H1 (cell line): ENCODE measurements around the gene HOXD1. TPM values are rescaled to one million over a fixed set of nuclear protein-coding genes. Genes with fewer than 3 reads are reported as not detected.

ENCODE experiments used
- CTCF ChIA-PET: fragments of 300-600 bp; sonication (Branson Sonifier 250); formaldehyde crosslinking; loops from one replicate; lab custom pipeline; 2021; ENCODE audit not compliant: partially characterized antibody; lab: Charles Lee
- POLR2A ChIA-PET: fragments of 300-600 bp; sonication (Branson Sonifier 250); formaldehyde crosslinking; loops from one replicate; lab custom pipeline; 2021; ENCODE audit warnings: inconsistent platforms; ENCODE audit not compliant: partially characterized antibody; lab: Charles Lee
- DNase-seq, 2 experiments: peaks; one replicate each; pipeline versions ENCODE4 v3.0.0 to v3.0.0-alpha.2; 2010 to 2022; ENCODE audit warnings: low spot score in 2 of 2, low read depth in 1 of 2, mixed read lengths in 1 of 2
- FAIRE-seq: peaks from 2 replicates; lab custom pipeline; 2011; peaks lifted over from hg19 to GRCh38; lab: Jason Lieb, UNC
- H2AFZ ChIP-seq: 2 replicates; pipeline ENCODE4 v1.8.1; 2012; ENCODE audit warnings: low read length, inconsistent platforms
- H2AK5ac ChIP-seq: 2 replicates; pipeline ENCODE4 v1.6.1; 2013; ENCODE audit warnings: low read depth, low read length
- H2BK120ac ChIP-seq: replicated peaks from 2 replicates; pipeline ENCODE3; 2013; ENCODE audit warnings: low read depth, low read length, inconsistent platforms
- H2BK12ac ChIP-seq: 2 replicates; pipeline ENCODE4 v1.6.1; 2013; ENCODE audit warnings: low read depth, low read length
- H2BK15ac ChIP-seq: 2 replicates; pipeline ENCODE4 v1.6.1; 2013; ENCODE audit warnings: low read length
- H2BK20ac ChIP-seq: 2 replicates; pipeline ENCODE4 v1.6.1; 2013; ENCODE audit warnings: low read length
- H2BK5ac ChIP-seq: 2 replicates; pipeline ENCODE4 v1.6.1; 2013; ENCODE audit warnings: low read depth, low read length
- H3K14ac ChIP-seq: 2 replicates; pipeline ENCODE4 v1.6.1; 2013; ENCODE audit warnings: inconsistent platforms; ENCODE audit not compliant: insufficient read length
- H3K18ac ChIP-seq: 2 replicates; pipeline ENCODE4 v1.6.1; 2013; ENCODE audit warnings: low read length; ENCODE audit errors: extremely low read depth
- H3K23ac ChIP-seq: 2 replicates; pipeline ENCODE4 v1.6.1; 2013; ENCODE audit warnings: inconsistent platforms; ENCODE audit not compliant: insufficient read length
- H3K23me2 ChIP-seq: 2 replicates; pipeline ENCODE4 v1.6.1; 2013; ENCODE audit warnings: low read depth, low read length
- H3K27ac ChIP-seq: 2 replicates; pipeline ENCODE4 v1.6.1; 2011; ENCODE audit warnings: low read depth, low read length, inconsistent platforms
- H3K27me3 ChIP-seq, 4 experiments: replicated peaks in 1 of 4; 1 replicate in 1 of 4; 2 replicates in 3 of 4; pipeline versions ENCODE4 v1.6.1 to v1.8.1; 2011 to 2013; ENCODE audit warnings: low read length in 3 of 4, mild to moderate bottlenecking in 3 of 4, inconsistent platforms in 2 of 4, mixed read lengths in 2 of 4, moderate library complexity in 1 of 4; ENCODE audit not compliant: control insufficient read depth in 3 of 4, insufficient read depth in 3 of 4; ENCODE audit errors: extremely low read depth in 1 of 4
- H3K36me3 ChIP-seq, 4 experiments: 2 replicates each; pipeline versions ENCODE4 v1.6.1 to v1.8.1; 2011 to 2013; ENCODE audit warnings: mild to moderate bottlenecking in 4 of 4, low read length in 3 of 4, moderate library complexity in 2 of 4, control low read depth in 1 of 4, inconsistent platforms in 1 of 4; ENCODE audit not compliant: insufficient read depth in 4 of 4, control insufficient read depth in 2 of 4
- H3K4ac ChIP-seq: replicated peaks from 2 replicates; pipeline ENCODE3; 2013; ENCODE audit warnings: low read length, low read depth, mixed read lengths, inconsistent platforms; ENCODE audit not compliant: insufficient read length
- H3K4me1 ChIP-seq, 4 experiments: replicated peaks in 1 of 4; 1 replicate in 1 of 4; 2 replicates in 3 of 4; pipeline versions ENCODE4 v1.6.1 to v1.8.1; 2011 to 2013; ENCODE audit warnings: low read length in 3 of 4, inconsistent platforms in 2 of 4, mixed read lengths in 1 of 4; ENCODE audit not compliant: insufficient read depth in 4 of 4, control insufficient read depth in 3 of 4
- H3K4me2 ChIP-seq, 2 experiments: 2 replicates each; pipeline versions ENCODE4 v1.6.1 to v1.8.1; 2011 to 2013; ENCODE audit warnings: low read depth in 2 of 2, low read length in 2 of 2, control low read depth in 1 of 2, inconsistent platforms in 1 of 2, mild to moderate bottlenecking in 1 of 2; ENCODE audit not compliant: insufficient read depth in 1 of 2
- H3K4me3 ChIP-seq, 4 experiments: fragments of 200-600, 300-600 bp in 1 of 4; sonication (generic), shearing (Covaris generic), sonication (Bioruptor Twin) in 1 of 4; 2 replicates each; pipeline versions ENCODE4 v1.5.1 to v1.8.1; 2011 to 2016; ENCODE audit warnings: low read length in 4 of 4, low read depth in 3 of 4, control low read depth in 2 of 4, inconsistent platforms in 2 of 4, mild to moderate bottlenecking in 2 of 4, mixed read lengths in 1 of 4, moderate library complexity in 1 of 4; ENCODE audit not compliant: insufficient read depth in 2 of 4; ENCODE audit errors: extremely low read depth in 1 of 4
- H3K56ac ChIP-seq: replicated peaks from 2 replicates; pipeline ENCODE3; 2013; ENCODE audit warnings: low read depth, mild to moderate bottlenecking, mixed read lengths, low read length, inconsistent platforms; ENCODE audit not compliant: insufficient read length
- H3K79me1 ChIP-seq: 2 replicates; pipeline ENCODE4 v1.6.1; 2013; ENCODE audit warnings: low read depth, low read length, control low read depth
- H3K79me2 ChIP-seq, 2 experiments: 2 replicates each; pipeline versions ENCODE4 v1.6.1 to v1.8.1; 2012 to 2013; ENCODE audit warnings: low read length in 2 of 2, mild to moderate bottlenecking in 2 of 2, inconsistent platforms in 1 of 2; ENCODE audit not compliant: insufficient read depth in 2 of 2, control insufficient read depth in 1 of 2
- H3K9ac ChIP-seq, 4 experiments: replicated peaks in 1 of 4; 1 replicate in 1 of 4; 2 replicates in 3 of 4; pipeline versions ENCODE4 v1.6.1 to v1.8.1; 2011 to 2013; ENCODE audit warnings: low read depth in 3 of 4, low read length in 3 of 4, control low read depth in 2 of 4, mild to moderate bottlenecking in 2 of 4, moderate library complexity in 2 of 4, inconsistent platforms in 1 of 4; ENCODE audit errors: extremely low read depth in 1 of 4
- H3K9me3 ChIP-seq, 2 experiments: 2 replicates each; pipeline versions ENCODE4 v1.6.1 to v1.8.1; 2012 to 2013; ENCODE audit warnings: mild to moderate bottlenecking in 2 of 2, moderate library complexity in 2 of 2, control low read depth in 1 of 2, inconsistent platforms in 1 of 2, low read depth in 1 of 2, low read length in 1 of 2, mixed read lengths in 1 of 2; ENCODE audit not compliant: insufficient read depth in 2 of 2
- H4K20me1 ChIP-seq, 2 experiments: replicated peaks in 1 of 2; 2 replicates each; pipeline versions ENCODE3 to v1.8.1; 2011 to 2013; ENCODE audit warnings: inconsistent platforms in 2 of 2, low read length in 2 of 2, mild to moderate bottlenecking in 1 of 2; ENCODE audit not compliant: insufficient read depth in 2 of 2, control insufficient read depth in 1 of 2
- H4K5ac ChIP-seq: 2 replicates; pipeline ENCODE4 v1.6.1; 2013; ENCODE audit warnings: low read length, low read depth, mixed read lengths, inconsistent platforms; ENCODE audit not compliant: insufficient read length
- H4K8ac ChIP-seq: 2 replicates; pipeline ENCODE4 v1.8.0; 2013; ENCODE audit warnings: mild to moderate bottlenecking, moderate library complexity, low read length, inconsistent platforms; ENCODE audit not compliant: insufficient read depth; ENCODE audit errors: extremely low read depth
- H4K91ac ChIP-seq: replicated peaks from 2 replicates; pipeline ENCODE3; 2013; ENCODE audit warnings: low read length, mixed read lengths, inconsistent platforms; ENCODE audit not compliant: insufficient read length
- ASH2L ChIP-seq: fragments of 200-600, 300-600 bp; sonication (generic); IDR thresholded peaks from one replicate; pipeline ENCODE4 v1.7.1; 2017; ENCODE audit warnings: low read length
- ATF3 ChIP-seq: IDR thresholded peaks from 2 replicates; pipeline ENCODE4 v1.6.1; 2011; ENCODE audit warnings: low read depth, mild to moderate bottlenecking, low read length; ENCODE audit not compliant: insufficient read depth
- BACH1 ChIP-seq: IDR thresholded peaks from 2 replicates; pipeline ENCODE4 v1.6.1; 2012; ENCODE audit warnings: low read length, improper control_type of control experiment
- CTBP2 ChIP-seq: IDR thresholded peaks from 2 replicates; pipeline ENCODE4 v1.7.0; 2011; ENCODE audit warnings: borderline replicate concordance, mild to moderate bottlenecking, moderate library complexity, mixed read lengths, low read length; ENCODE audit not compliant: insufficient read depth, insufficient read length
- EZH2 ChIP-seq: fragments of 200-600 bp; sonication (generic); IDR thresholded peaks from 2 replicates; pipeline ENCODE4 v1.7.1; 2012; ENCODE audit warnings: low read depth, mild to moderate bottlenecking, moderate library complexity, low read length, inconsistent platforms; ENCODE audit not compliant: severe bottlenecking
- PHF8 ChIP-seq: fragments of 200-600 bp; sonication (generic); conservative IDR thresholded peaks from 2 replicates; pipeline ENCODE4 v1.7.1; 2012; ENCODE audit warnings: low read depth, mild to moderate bottlenecking, inconsistent platforms, low read length, moderate library complexity
- SAP30 ChIP-seq: fragments of 300-600 bp; sonication (generic); IDR thresholded peaks from 2 replicates; pipeline ENCODE4 v1.7.1; 2012; ENCODE audit warnings: low read length, moderate library complexity, mild to moderate bottlenecking, inconsistent platforms; ENCODE audit not compliant: insufficient read depth, insufficient replicate concordance
- SP1 ChIP-seq: IDR thresholded peaks from 2 replicates; pipeline ENCODE4 v1.6.1; 2011; ENCODE audit warnings: low read depth, low read length
- SP4 ChIP-seq: IDR thresholded peaks from 2 replicates; pipeline ENCODE4 v1.6.1; 2012; ENCODE audit warnings: low read length, inconsistent platforms
- USF2 ChIP-seq: IDR thresholded peaks from 2 replicates; pipeline ENCODE4 v1.6.1; 2011; ENCODE audit warnings: low read length, improper control_type of control experiment
- whole genome bisulfite sequencing, 2 experiments: shearing (Covaris generic) in 1 of 2; methylation state at CpG; one replicate each; pipeline versions ENCODE4 v1.1.6 to v1.1.7; 2013 to 2015; ENCODE audit warnings: low lambda C conversion rate in 2 of 2, mixed read lengths in 2 of 2, inconsistent platforms in 1 of 2, low coverage in 1 of 2, missing lambda C conversion rate in 1 of 2; ENCODE audit not compliant: insufficient replicate concordance in 2 of 2, insufficient coverage in 1 of 2, insufficient read length in 1 of 2; ENCODE audit errors: extremely low coverage in 1 of 2, missing lambda C conversion rate in 1 of 2; 5-methylcytosine and 5-hydroxymethylcytosine counted together
- polyA plus RNA-seq, 7 experiments: library from polyadenylated mRNA; depleted of rRNA in 3 of 7; stranded (reverse) in 5 of 7; unstranded in 2 of 7; fragments of >200 nt in 5 of 7; fragments of 200-250 nt in 2 of 7; gene quantifications; 1 replicate in 5 of 7; 2 replicates in 1 of 7; 4 replicates in 1 of 7; pipeline versions ENCODE4 v1.2.1 to v1.2.3, GENCODE V29; 2011 to 2013; ENCODE audit warnings: missing spikeins in 2 of 7, mixed read lengths in 2 of 7
- total RNA-seq: library from RNA; stranded (reverse); fragmentation: NEBNext Ultra II Directional; extraction: Animal tissue kit (Norgen Biotek cat#: 25700); gene quantifications from 2 replicates; pipeline ENCODE4 v1.2.1, GENCODE V29; 2021

The HOXD1 gene
- total and polyA plus RNA-seq, 2 of the 8 experiments (the other 6 are each of a cell fraction or from before 2014, with no cell fraction given): 0.03 TPM; not detected in 1

GRCh38 chr2:176213406-176213805 lies 24.9 kb downstream of the HOXD1 start:
- Histone ChIP-seq H3K14ac (no peak overlapping the region), H3K4ac (no peak overlapping the region), H3K27me3 (no peaks in the 10 kb centered on the region), H3K56ac (no peak overlapping the region), H2BK15ac (no peak overlapping the region), H3K23me2 (no peaks in the 10 kb centered on the region), H4K8ac (no peak overlapping the region), H4K5ac (no peak overlapping the region), H3K79me1 (no peaks in the 10 kb centered on the region), H4K91ac (no peak overlapping the region), H3K9ac (no peak overlapping the region), H3K18ac (no peak overlapping the region), H3K4me3 (no peak overlapping the region), H2BK5ac (no peak overlapping the region), H3K36me3 (no peaks in the 10 kb centered on the region), H2BK20ac (no peak overlapping the region), H3K79me2 (no peaks in the 10 kb centered on the region), H3K27ac (no peak overlapping the region), H2BK120ac (no peak overlapping the region), H2BK12ac (no peak overlapping the region), H2AFZ (no peak overlapping the region), H3K9me3 (no peaks in the 10 kb centered on the region), H2AK5ac (no peak overlapping the region), H3K23ac (no peak overlapping the region), H3K4me1 (no peaks in the 10 kb centered on the region), H4K20me1 (no peaks in the 10 kb centered on the region), H3K4me2 (no peak overlapping the region)
- CTCF ChIA-PET: no interaction called here
- 95% methylated on average over 1 of the region's 1 CpG; no CpG with 5 or more reads in 1 of the 2 experiments for WGBS, 2 experiments
- FAIRE-seq (no peak), DNase-seq (no peak)
- POLR2A ChIA-PET: no interaction called here
- no peak for TF ChIP-seq BACH1
- TF ChIP-seq ASH2L: no peak
- TF ChIP-seq ATF3: no peak
- no peak for TF ChIP-seq USF2
- no peak for TF ChIP-seq CTBP2
- TF ChIP-seq SP4: no peak
- TF ChIP-seq PHF8: no peak
- no peak for TF ChIP-seq EZH2
- no peak for TF ChIP-seq SAP30
- no peak for TF ChIP-seq SP1
